ENCODE measurements around the gene PBX4. TPM values are rescaled to one million over a fixed set of nuclear protein-coding genes. Genes with fewer than 3 reads are reported as not detected.

Gene PBX4, protein sequence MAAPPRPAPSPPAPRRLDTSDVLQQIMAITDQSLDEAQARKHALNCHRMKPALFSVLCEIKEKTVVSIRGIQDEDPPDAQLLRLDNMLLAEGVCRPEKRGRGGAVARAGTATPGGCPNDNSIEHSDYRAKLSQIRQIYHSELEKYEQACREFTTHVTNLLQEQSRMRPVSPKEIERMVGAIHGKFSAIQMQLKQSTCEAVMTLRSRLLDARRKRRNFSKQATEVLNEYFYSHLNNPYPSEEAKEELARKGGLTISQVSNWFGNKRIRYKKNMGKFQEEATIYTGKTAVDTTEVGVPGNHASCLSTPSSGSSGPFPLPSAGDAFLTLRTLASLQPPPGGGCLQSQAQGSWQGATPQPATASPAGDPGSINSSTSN
- 0.21 and 0.96 TPM in 2 replicates for total RNA-seq

DNA sequence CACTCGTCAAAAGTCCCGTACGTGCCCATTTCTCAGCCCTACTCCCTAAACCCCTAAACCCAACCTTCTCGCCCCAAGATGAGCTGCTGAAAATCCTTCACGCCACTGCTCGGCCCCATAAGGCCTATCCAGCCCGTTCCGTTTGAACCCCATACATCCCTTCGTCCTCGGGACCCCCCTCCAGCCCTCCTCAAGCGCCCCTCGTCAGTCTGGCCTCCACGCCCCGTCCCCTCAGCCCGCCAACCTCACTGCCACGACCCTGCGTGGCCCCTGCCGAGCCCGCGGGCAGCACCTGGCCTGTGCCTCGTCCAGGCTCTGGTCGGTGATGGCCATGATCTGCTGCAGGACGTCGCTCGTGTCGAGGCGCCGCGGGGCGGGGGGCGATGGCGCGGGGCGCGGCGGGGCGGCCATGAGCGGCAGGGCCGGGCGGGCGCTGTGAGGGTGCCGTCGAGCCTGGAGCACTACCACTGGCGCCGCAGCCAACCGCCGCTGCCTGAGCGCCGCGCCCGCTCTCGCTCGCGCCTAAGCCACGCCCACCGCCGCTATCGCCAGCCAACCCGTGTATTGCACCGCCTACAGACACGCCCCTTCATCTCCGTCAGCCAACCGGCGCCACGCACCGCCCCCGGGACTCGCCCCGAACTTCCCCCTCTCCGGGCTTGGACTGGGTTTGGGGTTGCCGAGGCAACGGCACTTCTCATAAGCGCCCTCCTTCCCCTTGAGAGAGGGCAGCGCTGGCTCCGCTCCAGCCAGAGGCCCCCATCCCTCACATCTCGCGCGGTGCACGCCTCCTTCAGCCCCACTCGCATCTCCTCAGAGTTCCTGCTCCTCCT lies at the start of gene PBX4:
Gene PBX4 (minus strand): TSS at position 469 of the 833 bp plus-strand sequence. CDS start 58 bp downstream, at position 411.

DNA sequence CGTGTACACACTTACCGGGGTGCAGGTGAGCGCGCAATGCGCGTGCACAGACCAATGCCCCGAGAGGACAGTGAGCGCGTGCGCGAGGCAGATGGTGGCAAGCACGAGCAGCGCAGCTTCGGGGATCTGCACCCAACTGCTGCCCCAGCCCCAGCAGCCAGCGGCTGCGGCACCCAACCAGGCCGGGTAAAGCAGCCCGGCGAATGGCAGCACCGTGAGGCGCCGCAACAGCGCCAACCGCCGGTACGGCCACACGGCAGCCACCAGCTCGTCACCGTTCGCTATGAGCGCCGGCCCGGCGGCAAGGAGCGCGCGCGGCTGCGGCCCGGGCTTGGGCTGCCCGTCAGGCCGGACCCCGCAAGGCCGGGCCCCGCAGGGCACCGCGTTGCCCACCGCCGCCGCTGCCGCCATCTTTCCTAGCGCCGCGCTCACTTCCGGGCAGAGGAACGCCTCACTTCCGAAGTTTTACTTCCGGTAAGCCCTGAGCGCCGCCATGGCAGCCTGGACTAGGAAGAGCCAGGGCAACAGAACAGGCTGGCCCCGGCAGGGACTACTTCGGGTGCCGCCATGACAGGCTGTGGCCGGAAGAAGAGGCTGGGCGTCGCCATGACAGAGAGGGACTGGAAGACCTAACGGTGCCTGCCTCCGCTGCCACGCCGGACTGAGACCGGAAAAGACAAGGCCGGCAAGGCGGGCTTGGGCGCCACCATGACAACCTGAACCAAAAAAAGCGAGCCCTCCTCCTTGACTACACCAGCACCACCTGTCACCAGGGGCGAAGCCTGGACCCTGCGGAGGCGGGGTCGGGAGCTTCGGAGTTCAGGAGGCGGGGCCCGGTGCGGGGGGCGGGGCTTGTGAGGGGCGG lies 45.0 kb upstream of the PBX4 start, which contains the start of gene ATP13A1:
Gene ATP13A1 (minus strand): TSS at position 421 of the 865 bp plus-strand sequence. CDS start 10 bp downstream, at position 411.

DNA sequence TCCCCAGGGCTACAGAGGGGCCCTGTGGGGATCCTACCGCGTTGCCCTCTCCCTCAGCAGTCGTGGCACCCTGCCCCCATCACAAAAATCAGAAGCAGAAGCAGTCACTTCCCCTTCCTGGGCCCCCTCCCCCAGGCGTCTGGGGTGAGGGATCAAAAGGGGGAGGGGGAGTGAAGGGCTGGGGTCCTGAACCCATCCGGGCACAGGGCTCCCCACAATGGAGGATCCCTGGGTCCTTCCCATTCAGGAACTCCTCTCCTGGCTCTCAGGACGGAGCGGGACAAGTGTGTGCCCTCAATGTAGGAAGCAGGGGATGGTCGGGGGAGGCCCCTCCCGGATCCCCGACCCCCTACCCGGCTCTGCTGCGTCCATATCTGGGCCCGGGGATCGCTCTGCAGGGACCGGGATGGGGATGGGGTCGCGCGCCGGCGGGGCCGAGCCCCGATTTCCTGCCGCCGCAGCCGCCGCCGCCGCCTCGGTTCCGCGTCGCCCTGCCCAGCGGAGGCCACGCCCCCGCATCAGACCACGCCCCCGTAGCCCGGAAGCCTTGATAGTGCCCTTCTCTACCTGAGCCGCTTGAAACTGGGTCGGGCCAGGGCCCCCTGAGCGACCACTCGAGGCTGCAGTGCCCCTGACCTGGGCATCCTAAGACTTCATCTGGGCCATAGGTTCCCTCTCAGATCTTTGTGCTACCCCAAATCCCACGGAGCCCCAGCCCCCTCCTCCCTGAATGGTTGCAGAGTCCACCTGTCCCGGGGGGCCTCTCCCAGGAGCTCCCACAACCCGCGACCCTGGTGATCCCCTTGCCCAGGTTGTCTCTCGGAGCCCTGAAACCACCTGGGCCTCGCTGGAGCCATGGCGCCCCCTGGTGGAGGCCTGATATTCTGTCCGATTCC lies 24.9 kb upstream of the PBX4 start, which contains the start of gene GMIP:
Gene GMIP (minus strand): TSS at position 500 of the 896 bp plus-strand sequence. CDS start 128 bp downstream, at position 372.

DNA sequence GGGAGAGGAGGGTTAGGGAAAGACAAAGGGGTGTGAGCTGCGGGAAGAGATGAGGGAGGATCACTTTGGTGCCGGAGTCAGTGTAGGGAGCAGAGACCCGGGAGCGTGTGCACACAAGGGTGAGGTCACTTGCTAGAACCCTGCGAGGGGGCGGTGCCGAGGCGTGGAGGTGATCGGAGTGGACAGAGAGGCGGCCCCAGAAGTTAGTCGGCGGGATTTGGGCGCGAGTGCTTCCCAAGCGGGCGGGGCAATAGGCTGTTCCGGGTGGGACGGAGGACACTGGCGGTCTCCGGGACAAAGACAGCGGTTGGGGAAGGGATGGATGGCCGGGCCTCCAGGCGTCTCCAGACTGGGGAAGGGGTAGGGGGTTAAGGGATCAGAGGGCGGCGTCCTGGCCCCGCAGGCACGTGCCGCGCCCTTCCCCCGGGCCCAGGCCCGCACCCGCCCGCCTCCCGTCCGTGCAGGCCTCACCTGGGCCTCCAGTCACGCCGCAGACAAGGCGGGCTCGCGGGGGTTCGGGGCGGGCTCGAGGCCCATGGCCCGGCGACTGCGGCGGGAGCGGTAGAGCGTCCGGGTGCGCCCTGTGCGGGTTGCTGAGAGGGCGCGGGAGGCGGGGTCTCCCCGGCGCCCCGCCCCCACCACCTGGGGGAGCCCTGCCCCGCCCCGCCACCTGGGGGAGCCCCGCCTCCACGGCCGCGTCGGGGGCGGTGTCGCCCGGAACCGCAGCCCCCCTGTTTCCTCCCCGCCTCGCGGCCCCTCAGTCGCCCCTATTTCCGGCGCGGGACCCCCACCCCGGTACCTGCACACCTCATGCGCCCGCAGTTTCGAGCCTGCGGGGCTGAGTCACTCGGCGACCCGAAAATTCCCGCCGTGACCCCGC lies 9.4 kb upstream of the PBX4 start, which contains the start of gene LPAR2:
Gene LPAR2 (minus strand): TSS at position 600 of the 880 bp plus-strand sequence. CDS start 945 bp downstream, outside the sequence.

DNA sequence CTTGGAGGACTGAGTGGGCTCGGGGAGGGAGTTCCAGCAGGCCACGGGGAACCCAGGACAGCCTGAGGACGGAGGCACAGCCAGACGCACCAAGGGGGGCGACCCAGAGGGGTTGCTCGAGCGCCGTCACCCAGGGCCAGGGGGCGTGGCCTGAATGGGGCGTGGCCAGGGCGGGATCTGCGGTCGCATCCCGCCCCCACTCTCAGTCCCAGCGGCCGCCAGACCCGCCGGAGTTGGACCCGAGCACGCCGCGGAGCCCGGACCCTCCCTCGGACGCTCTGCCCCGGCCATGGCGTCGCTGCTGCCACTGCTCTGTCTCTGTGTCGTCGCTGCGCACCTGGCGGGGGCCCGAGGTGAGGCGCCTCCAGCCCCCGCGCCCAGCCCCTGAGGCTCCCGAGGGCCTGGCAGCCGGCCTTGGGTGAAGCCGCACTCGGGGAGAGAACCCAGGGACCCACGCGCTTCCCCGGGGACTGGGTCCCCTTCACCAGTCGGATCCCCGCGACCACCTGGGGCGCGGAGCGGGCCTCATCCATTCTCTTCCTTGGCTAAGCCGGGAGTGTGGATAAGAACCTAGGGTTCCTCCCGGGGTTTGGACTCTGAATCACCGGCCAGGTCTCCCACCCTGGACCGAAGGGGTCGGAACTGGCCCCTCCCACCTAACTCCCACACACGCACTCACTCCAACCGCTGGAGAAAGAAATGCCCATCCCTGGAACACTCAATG lies 80.3 kb downstream of the PBX4 start, which contains the start of gene CILP2:
Gene CILP2 (plus strand): TSS at position 205 of the 724 bp plus-strand sequence. CDS start 85 bp downstream, at position 290.

DNA sequence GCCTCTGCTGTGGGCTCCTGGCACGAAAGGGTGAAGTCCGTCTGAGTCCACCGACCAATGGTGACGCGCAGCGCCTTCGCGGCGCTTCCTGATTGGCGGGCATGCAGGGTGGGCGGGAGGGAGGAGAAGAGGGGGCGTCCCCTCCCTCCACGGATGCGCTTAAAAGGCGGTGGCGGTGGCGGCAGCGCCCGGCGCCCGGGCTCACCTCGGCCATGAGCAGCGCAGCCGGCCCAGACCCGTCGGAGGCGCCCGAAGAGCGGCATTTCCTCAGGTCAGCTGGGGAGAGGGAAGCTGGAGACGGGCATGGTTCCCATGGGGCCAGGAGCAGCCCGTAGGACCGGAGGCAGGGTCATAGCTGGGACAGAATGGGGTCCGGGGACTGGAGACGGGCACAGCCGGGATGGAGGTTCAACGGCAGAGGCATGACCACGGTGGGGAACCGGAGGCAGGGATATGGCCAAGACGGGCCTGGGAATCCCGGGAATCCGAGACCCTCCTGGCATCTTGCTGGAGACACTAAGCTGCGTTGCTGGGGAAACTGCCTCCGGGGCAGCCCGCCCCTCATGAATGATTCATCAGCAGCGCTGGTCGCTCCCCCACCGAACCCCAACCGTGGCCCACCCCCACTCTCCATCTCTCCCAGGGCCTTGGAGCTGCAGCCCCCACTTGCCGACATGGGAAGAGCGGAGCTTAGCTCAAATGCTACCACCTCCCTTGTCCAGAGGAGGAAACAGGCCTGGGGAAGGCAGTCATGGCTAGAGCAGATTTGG lies 89.6 kb downstream of the PBX4 start, which contains the start of gene YJEFN3:
Gene YJEFN3 (plus strand): TSS at position 191 of the 770 bp plus-strand sequence. CDS start 22 bp downstream, at position 213.

DNA sequence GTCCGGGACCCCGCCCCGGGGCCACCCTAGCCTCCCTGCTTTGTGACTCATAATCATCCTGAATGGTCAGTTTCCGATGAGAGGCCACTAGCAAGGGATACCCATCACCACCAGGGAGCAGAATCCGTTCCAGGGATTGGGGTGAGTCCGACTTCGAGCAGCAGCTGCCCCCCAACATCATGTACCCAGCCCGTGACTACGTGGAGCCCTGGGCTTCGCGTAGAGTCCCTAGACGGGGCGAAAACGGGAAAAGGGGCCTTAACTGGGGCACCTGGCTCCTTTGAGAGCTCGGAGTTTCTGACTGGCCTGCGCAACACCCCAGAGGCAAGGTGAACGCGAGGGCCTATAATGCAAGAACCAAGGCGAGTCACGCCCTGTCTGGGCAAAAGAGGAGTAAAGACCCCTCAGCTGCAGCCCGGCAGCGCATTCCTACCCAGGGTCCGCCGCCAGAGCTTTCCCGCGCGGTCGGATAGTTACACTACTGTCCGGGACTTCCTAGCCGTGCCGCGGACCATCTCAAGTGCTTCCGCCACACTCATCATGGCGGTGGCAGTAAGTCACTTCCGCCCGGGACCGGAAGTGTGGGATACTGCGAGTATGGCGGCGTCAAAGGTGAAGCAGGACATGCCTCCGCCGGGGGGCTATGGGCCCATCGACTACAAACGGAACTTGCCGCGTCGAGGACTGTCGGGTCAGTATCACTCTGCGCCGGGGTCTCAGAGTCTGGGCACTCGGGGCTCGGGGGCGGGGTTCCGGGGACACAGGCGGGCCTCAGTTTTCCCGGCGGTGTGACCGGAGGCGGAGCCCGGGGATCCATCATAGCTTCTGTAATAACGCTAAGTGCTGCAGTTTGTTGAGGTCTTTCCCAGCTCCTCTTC lies 102.6 kb downstream of the PBX4 start, which contains the start of gene NDUFA13:
Gene NDUFA13 (plus strand): TSS at position 584 of the 878 bp plus-strand sequence. CDS start 14 bp downstream, at position 598.

DNA sequence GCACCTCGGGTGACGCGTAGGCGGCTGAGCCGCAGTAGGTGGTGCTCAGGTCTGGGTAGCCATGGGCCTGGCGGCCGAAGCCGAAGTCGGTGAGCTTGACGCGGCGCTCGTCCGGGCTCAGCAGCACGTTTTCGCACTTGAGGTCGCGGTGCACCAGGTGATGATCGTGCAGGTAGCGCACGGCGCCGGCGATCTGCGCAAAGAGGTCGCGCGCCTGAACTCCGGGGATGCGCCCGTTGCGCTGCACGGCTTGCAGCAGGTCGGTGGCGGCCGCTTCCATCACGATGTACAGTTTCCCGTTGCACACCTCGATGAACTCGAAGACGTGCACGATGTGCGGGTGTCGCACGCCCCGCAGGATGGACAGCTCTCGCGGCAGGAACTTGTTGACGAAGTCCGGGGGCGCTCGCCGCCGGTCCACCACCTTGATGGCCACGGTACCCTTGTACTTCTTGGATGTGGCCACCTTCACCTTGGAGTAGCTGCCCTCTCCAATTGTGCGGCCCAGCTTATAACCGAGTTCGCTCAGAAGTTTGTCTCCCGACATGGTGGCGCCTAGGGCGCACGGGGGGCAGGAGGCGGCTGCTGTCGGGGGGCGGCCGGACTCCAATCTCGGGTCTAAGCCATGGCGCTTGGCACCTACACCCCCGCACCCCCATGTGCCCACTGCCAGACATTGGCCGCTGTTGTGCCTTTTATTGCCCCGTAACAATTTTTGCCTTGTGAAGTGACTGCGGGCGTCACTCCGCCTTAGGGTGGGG lies 103.4 kb downstream of the PBX4 start, which contains the start of gene TSSK6:
Gene TSSK6 (minus strand): TSS at position 668 of the 761 bp plus-strand sequence. CDS start 121 bp downstream, at position 547.

Other genes starting within 250 kb of the PBX4 start
- 36.0 and 61.7 TPM in 2 replicates for gene GATAD2A, start 213.0 kb downstream of the PBX4 start, total RNA-seq
- 1.7 and 2.8 TPM in 2 replicates for gene TSSK6, start 103.1 kb downstream of the PBX4 start, total RNA-seq
- gene NDUFA13, start 102.5 kb downstream of the PBX4 start, total RNA-seq: 103 and 142 TPM in 2 replicates
- gene YJEFN3, start 89.8 kb downstream of the PBX4 start, total RNA-seq: 0.64 and 0.72 TPM in 2 replicates
- gene CILP2, start 80.4 kb downstream of the PBX4 start, total RNA-seq: 0.21 and 0.24 TPM in 2 replicates
- 4.9 and 6.3 TPM in 2 replicates for gene LPAR2, start 9.5 kb upstream of the PBX4 start, total RNA-seq
- gene GMIP, start 25.0 kb upstream of the PBX4 start, total RNA-seq: 6.0 and 6.6 TPM in 2 replicates
- 112 and 135 TPM in 2 replicates for gene ATP13A1, start 45.0 kb upstream of the PBX4 start, total RNA-seq
- 10.0 and 10.8 TPM in 2 replicates for gene ZNF101, start 50.2 kb upstream of the PBX4 start, total RNA-seq
- 4.1 and 4.5 TPM in 2 replicates for gene ZNF14, start 114.4 kb upstream of the PBX4 start, total RNA-seq
- 9.6 and 11.1 TPM in 2 replicates for gene ZNF506, start 203.1 kb upstream of the PBX4 start, total RNA-seq
- gene ZNF253, start 247.2 kb upstream of the PBX4 start, total RNA-seq: 2.9 and 4.5 TPM in 2 replicates